ENCODE data around the gene RIMBP3B. TPM values are rescaled to one million over a fixed set of nuclear protein-coding genes. Genes with fewer than 3 reads are reported as not detected.
"Not testable (repeated sequence)": the region's sequence is repeated elsewhere in the genome, so short reads cannot be mapped to it uniquely, and the experiment has no call there.

RIMBP3B gene
- total and polyA plus RNA-seq, 9 of the 15 experiments (the other 6 are each of a cell fraction or from before 2014, with no cell fraction given) = 0.01 to 0.55 (median 0.16) TPM; not detected in 1

GRCh38 chr22:21357527-21357926, 26.0 kb upstream of the RIMBP3B start:
- BruUV-seq (replicated peaks); H3K4me2 ChIP-seq (ENCODE audit: insufficient read depth, low read length); DNase-seq (ENCODE audit: extremely low read depth in 1 of 4, low spot score in 3 of 4); POLR2A ChIA-PET; H2AFZ ChIP-seq (ENCODE audit: low read depth, low read length); H3K9me3 ChIP-seq (replicated peaks; ENCODE audit: control insufficient read depth, insufficient read depth, low read depth, low read length); H3K27ac ChIP-seq (ENCODE audit: extremely low read depth, low read depth, low read length); H3K4me3 ChIP-seq; H3K4me1 ChIP-seq (replicated peaks in 1 of 2; ENCODE audit: control insufficient read depth in 2 of 2, insufficient read depth in 2 of 2, low read length in 2 of 2); H4K20me1 ChIP-seq (replicated peaks; ENCODE audit: control insufficient read depth, insufficient read depth, low read length); intact Hi-C loops (cut with micrococcal nuclease); CTCF ChIA-PET (ENCODE audit: low intra/inter-chr PET ratio); H3K79me2 ChIP-seq (ENCODE audit: control insufficient read depth, insufficient read depth, low read length); H3K9ac ChIP-seq (ENCODE audit: insufficient read depth in 1 of 2, low read depth in 2 of 2, low read length in 2 of 2); H3K27me3 ChIP-seq (ENCODE audit: control insufficient read depth in 2 of 2, insufficient read depth in 2 of 2, low read length in 2 of 2); H3K36me3 ChIP-seq (ENCODE audit: control insufficient read depth, insufficient read depth, low read length); FAIRE-seq; in situ Hi-C loops (cut with MboI); H3K9me1 ChIP-seq (ENCODE audit: control insufficient read depth, insufficient read depth, low read length); TF ChIP-seq ZNF740 (tag; IDR thresholded peaks at IDR 0.05): not testable (repeated sequence)
- peak; percentile 66 for ATAC-seq
- TF ChIP-seq ZNF740 (CRISPR knock-in tag; IDR thresholded peaks at IDR 0.05) = 0 out of 2 replicates have a peak, but pooled peaks have one; percentile 21
- peak in 1 of 2 experiments; percentile 48; a peak in 2 of 4 replicates for TF ChIP-seq NRF1 (conservative IDR thresholded peaks at IDR 0.05 in 1 of 2, IDR thresholded peaks at IDR 0.05 in 1 of 2)
- WGBS (ENCODE audit: insufficient coverage, low coverage, missing lambda C conversion rate) = 6% methylated on average over 10 of the region's 12 CpGs

- H3K36me3 ChIP-seq (ENCODE audit: control insufficient read depth, insufficient read depth, low read length); CTCF ChIA-PET (ENCODE audit: low intra/inter-chr PET ratio); H2AFZ ChIP-seq (ENCODE audit: low read depth, low read length); H3K9me3 ChIP-seq (replicated peaks; ENCODE audit: control insufficient read depth, insufficient read depth, low read depth, low read length); H3K4me1 ChIP-seq (replicated peaks in 1 of 2; ENCODE audit: control insufficient read depth in 2 of 2, insufficient read depth in 2 of 2, low read length in 2 of 2); H3K27ac ChIP-seq (ENCODE audit: extremely low read depth, low read depth, low read length); DNase-seq (ENCODE audit: extremely low read depth in 1 of 4, low spot score in 3 of 4); H3K9ac ChIP-seq (ENCODE audit: insufficient read depth in 1 of 2, low read depth in 2 of 2, low read length in 2 of 2); intact Hi-C loops (cut with micrococcal nuclease); in situ Hi-C loops (cut with MboI); H3K27me3 ChIP-seq (ENCODE audit: control insufficient read depth in 2 of 2, insufficient read depth in 2 of 2, low read length in 2 of 2); ATAC-seq; H4K20me1 ChIP-seq (replicated peaks; ENCODE audit: control insufficient read depth, insufficient read depth, low read length); BruUV-seq (replicated peaks); H3K79me2 ChIP-seq (ENCODE audit: control insufficient read depth, insufficient read depth, low read length); H3K4me2 ChIP-seq (ENCODE audit: insufficient read depth, low read length); H3K9me1 ChIP-seq (ENCODE audit: control insufficient read depth, insufficient read depth, low read length); POLR2A ChIA-PET; H3K4me3 ChIP-seq; FAIRE-seq: not testable (repeated sequence)
- 14% methylated on average over 24 of the region's 59 CpGs for WGBS (ENCODE audit: insufficient coverage, low coverage, missing lambda C conversion rate)
These were observed 23.0 kb upstream of the RIMBP3B start for GRCh38 chr22:21360525-21360924.

- H3K36me3 ChIP-seq (ENCODE audit: control insufficient read depth, insufficient read depth, low read length); H4K20me1 ChIP-seq (replicated peaks; ENCODE audit: control insufficient read depth, insufficient read depth, low read length); POLR2A ChIA-PET; in situ Hi-C loops (cut with MboI); H3K4me2 ChIP-seq (ENCODE audit: insufficient read depth, low read length); intact Hi-C loops (cut with micrococcal nuclease); H3K9me1 ChIP-seq (ENCODE audit: control insufficient read depth, insufficient read depth, low read length); H3K9me3 ChIP-seq (replicated peaks; ENCODE audit: control insufficient read depth, insufficient read depth, low read depth, low read length); H3K9ac ChIP-seq (ENCODE audit: insufficient read depth in 1 of 2, low read depth in 2 of 2, low read length in 2 of 2); FAIRE-seq; CTCF ChIA-PET (ENCODE audit: low intra/inter-chr PET ratio); H3K4me3 ChIP-seq; H3K27me3 ChIP-seq (ENCODE audit: control insufficient read depth in 2 of 2, insufficient read depth in 2 of 2, low read length in 2 of 2); DNase-seq (ENCODE audit: extremely low read depth in 1 of 4, low spot score in 3 of 4); H3K79me2 ChIP-seq (ENCODE audit: control insufficient read depth, insufficient read depth, low read length); H3K4me1 ChIP-seq (replicated peaks in 1 of 2; ENCODE audit: control insufficient read depth in 2 of 2, insufficient read depth in 2 of 2, low read length in 2 of 2); H2AFZ ChIP-seq (ENCODE audit: low read depth, low read length); BruUV-seq (replicated peaks); H3K27ac ChIP-seq (ENCODE audit: extremely low read depth, low read depth, low read length): not testable (repeated sequence)
- ATAC-seq = peak; percentile 8
- WGBS (ENCODE audit: insufficient coverage, low coverage, missing lambda C conversion rate) = no CpG with 5 or more reads among the region's 4 CpGs
These were observed 21.1 kb upstream of the RIMBP3B start for GRCh38 chr22:21362473-21362872.

All from K562 (cell line).